Astrocyte (in vitro differentiated cells and primary cell): ENCODE data around the gene ZNF385D. TPM values are rescaled to one million over a fixed set of nuclear protein-coding genes. Genes with fewer than 3 reads are reported as not detected.

Source experiments
- DNase-seq: peaks from one replicate; pipeline ENCODE4 v3.0.0-alpha.2; 2010; ENCODE audit warnings: low read depth
- FAIRE-seq: peaks from 2 replicates; lab custom pipeline; 2011; peaks lifted over from hg19 to GRCh38; lab: Jason Lieb, UNC
- H2AFZ ChIP-seq: 2 replicates; pipeline ENCODE4 v1.6.0; 2012; ENCODE audit warnings: low read depth, low read length, inconsistent platforms
- H3K27ac ChIP-seq: 2 replicates; pipeline ENCODE4 v1.5.1; 2011; ENCODE audit warnings: low read depth, low read length, inconsistent platforms
- H3K27me3 ChIP-seq: 2 replicates; pipeline ENCODE4 v1.6.0; 2011; ENCODE audit warnings: low read length, inconsistent platforms; ENCODE audit not compliant: insufficient read depth
- H3K36me3 ChIP-seq: 2 replicates; pipeline ENCODE4 v1.5.1; 2011; ENCODE audit warnings: low read length, inconsistent platforms; ENCODE audit not compliant: insufficient read depth
- H3K4me1 ChIP-seq: 2 replicates; pipeline ENCODE4 v1.5.1; 2011; ENCODE audit warnings: low read length, inconsistent platforms; ENCODE audit not compliant: insufficient read depth
- H3K4me2 ChIP-seq: 2 replicates; pipeline ENCODE4 v1.6.0; 2012; ENCODE audit warnings: low read length, inconsistent platforms
- H3K4me3 ChIP-seq: 2 replicates; pipeline ENCODE4 v1.5.1; 2011; ENCODE audit warnings: low read depth, mild to moderate bottlenecking, low read length, inconsistent platforms; ENCODE audit not compliant: insufficient read depth
- H3K79me2 ChIP-seq: 2 replicates; pipeline ENCODE4 v1.6.0; 2012; ENCODE audit warnings: mild to moderate bottlenecking, low read length, inconsistent platforms; ENCODE audit not compliant: insufficient read depth
- H3K9ac ChIP-seq: 2 replicates; pipeline ENCODE4 v1.6.0; 2012; ENCODE audit warnings: mild to moderate bottlenecking, low read length, inconsistent platforms
- H3K9me3 ChIP-seq: 2 replicates; pipeline ENCODE4 v1.5.1; 2012; ENCODE audit warnings: low read depth, mild to moderate bottlenecking, low read length, inconsistent platforms; ENCODE audit not compliant: insufficient read depth
- H4K20me1 ChIP-seq: 2 replicates; pipeline ENCODE4 v1.6.0; 2012; ENCODE audit warnings: low read length, inconsistent platforms; ENCODE audit not compliant: insufficient read depth
- H3K27ac Mint-ChIP-seq: one replicate; pipeline ENCODE4 v1.8.0; 2021; ENCODE audit warnings: mild to moderate bottlenecking, mixed read lengths; ENCODE audit not compliant: unreplicated experiment
- H3K27me3 Mint-ChIP-seq: one replicate; pipeline ENCODE4 v1.8.0; 2021; ENCODE audit warnings: low read depth, mixed read lengths; ENCODE audit not compliant: unreplicated experiment
- H3K36me3 Mint-ChIP-seq: one replicate; pipeline ENCODE4 v1.8.0; 2021; ENCODE audit warnings: low read depth, mixed read lengths; ENCODE audit not compliant: unreplicated experiment
- H3K4me1 Mint-ChIP-seq: one replicate; pipeline ENCODE4 v1.8.0; 2021; ENCODE audit warnings: low read depth, mixed read lengths; ENCODE audit not compliant: unreplicated experiment
- H3K4me3 Mint-ChIP-seq: one replicate; pipeline ENCODE4 v1.8.0; 2021; ENCODE audit warnings: mild to moderate bottlenecking, moderate library complexity, mixed read lengths; ENCODE audit not compliant: unreplicated experiment
- H3K9me3 Mint-ChIP-seq: one replicate; pipeline ENCODE4 v1.8.0; 2021; ENCODE audit warnings: mild to moderate bottlenecking, mixed read lengths; ENCODE audit not compliant: unreplicated experiment
- EZH2 ChIP-seq: IDR thresholded peaks from 2 replicates; pipeline ENCODE4 v1.6.1; 2012; ENCODE audit warnings: mild to moderate bottlenecking, low read length, inconsistent platforms; ENCODE audit not compliant: insufficient read depth
- total RNA-seq: library from RNA; stranded (reverse); gene quantifications from 2 replicates; pipeline ENCODE4 v1.2.1, GENCODE V29; 2021
- TF ChIP-seq, protein P1 (sequence below): IDR thresholded peaks from 2 replicates; pipeline ENCODE4 v1.5.1; 2011; ENCODE audit warnings: low read depth, mild to moderate bottlenecking, inconsistent platforms, low read length, moderate library complexity; ENCODE audit not compliant: insufficient read depth

ZNF385D gene
- total RNA-seq, 1 donor from 2014 or later = 7.8 TPM

- Histone ChIP-seq H3K79me2 (no peaks in the 10 kb centered on the region), H3K4me1 (no peaks in the 10 kb centered on the region), H2AFZ (no peak overlapping the region), H3K27me3 (no peaks in the 10 kb centered on the region), H3K9me3 (no peaks in the 10 kb centered on the region), H3K27ac (no peak overlapping the region), H3K4me2 (no peak overlapping the region), H3K9ac (no peak overlapping the region), H4K20me1 (no peaks in the 10 kb centered on the region), H3K4me3 (no peak overlapping the region), H3K36me3 (no peaks in the 10 kb centered on the region)
- H3K4me1 Mint-ChIP-seq = no peaks in the 10 kb centered on the region
- no peak overlapping the region for H3K27ac Mint-ChIP-seq
- no peak overlapping the region for H3K4me3 Mint-ChIP-seq
- H3K36me3 Mint-ChIP-seq = no peaks in the 10 kb centered on the region
- no peaks in the 10 kb centered on the region for H3K27me3 Mint-ChIP-seq
- H3K9me3 Mint-ChIP-seq = no peaks in the 10 kb centered on the region
- FAIRE-seq (no peak), DNase-seq (no peak)
- TF ChIP-seq EZH2 = no peak
- TF ChIP-seq, protein P1, sequence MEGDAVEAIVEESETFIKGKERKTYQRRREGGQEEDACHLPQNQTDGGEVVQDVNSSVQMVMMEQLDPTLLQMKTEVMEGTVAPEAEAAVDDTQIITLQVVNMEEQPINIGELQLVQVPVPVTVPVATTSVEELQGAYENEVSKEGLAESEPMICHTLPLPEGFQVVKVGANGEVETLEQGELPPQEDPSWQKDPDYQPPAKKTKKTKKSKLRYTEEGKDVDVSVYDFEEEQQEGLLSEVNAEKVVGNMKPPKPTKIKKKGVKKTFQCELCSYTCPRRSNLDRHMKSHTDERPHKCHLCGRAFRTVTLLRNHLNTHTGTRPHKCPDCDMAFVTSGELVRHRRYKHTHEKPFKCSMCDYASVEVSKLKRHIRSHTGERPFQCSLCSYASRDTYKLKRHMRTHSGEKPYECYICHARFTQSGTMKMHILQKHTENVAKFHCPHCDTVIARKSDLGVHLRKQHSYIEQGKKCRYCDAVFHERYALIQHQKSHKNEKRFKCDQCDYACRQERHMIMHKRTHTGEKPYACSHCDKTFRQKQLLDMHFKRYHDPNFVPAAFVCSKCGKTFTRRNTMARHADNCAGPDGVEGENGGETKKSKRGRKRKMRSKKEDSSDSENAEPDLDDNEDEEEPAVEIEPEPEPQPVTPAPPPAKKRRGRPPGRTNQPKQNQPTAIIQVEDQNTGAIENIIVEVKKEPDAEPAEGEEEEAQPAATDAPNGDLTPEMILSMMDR = no peak
Measured at GRCh38 chr3:21463319-21463718, 287.7 kb downstream of the ZNF385D start.

GRCh38 chr3:21462141-21462540, 288.9 kb downstream of the ZNF385D start:
- Mint-ChIP-seq H3K4me1 (no peaks in the 10 kb centered on the region), H3K9me3 (no peaks in the 10 kb centered on the region), H3K27ac (no peak overlapping the region), H3K4me3 (no peak overlapping the region), H3K36me3 (no peaks in the 10 kb centered on the region), H3K27me3 (no peaks in the 10 kb centered on the region)
- Histone ChIP-seq H3K27ac (no peak overlapping the region), H3K36me3 (no peaks in the 10 kb centered on the region), H3K4me2 (no peak overlapping the region), H3K4me1 (no peaks in the 10 kb centered on the region), H4K20me1 (no peaks in the 10 kb centered on the region), H3K27me3 (no peaks in the 10 kb centered on the region), H3K4me3 (no peak overlapping the region), H3K9me3 (no peaks in the 10 kb centered on the region), H3K9ac (no peak overlapping the region), H3K79me2 (no peaks in the 10 kb centered on the region), H2AFZ (no peak overlapping the region)
- FAIRE-seq (no peak), DNase-seq (peak; percentile 42)
- no peak for TF ChIP-seq EZH2
- TF ChIP-seq, protein P1 = no peak

GRCh38 chr3:21457084-21457483, 293.9 kb downstream of the ZNF385D start:
- peaks cover 2% of the 10 kb centered on the region for H3K9me3 Mint-ChIP-seq
- H3K4me3 Mint-ChIP-seq = no peak overlapping the region
- Histone ChIP-seq H4K20me1 (no peaks in the 10 kb centered on the region), H3K9me3 (no peaks in the 10 kb centered on the region), H2AFZ (no peak overlapping the region), H3K9ac (no peak overlapping the region), H3K4me2 (no peak overlapping the region), H3K27me3 (no peaks in the 10 kb centered on the region), H3K27ac (no peak overlapping the region), H3K4me1 (no peaks in the 10 kb centered on the region), H3K4me3 (no peak overlapping the region), H3K79me2 (no peaks in the 10 kb centered on the region), H3K36me3 (no peaks in the 10 kb centered on the region)
- no peak for FAIRE-seq
- TF ChIP-seq, protein P1 = no peak
- no peak for TF ChIP-seq EZH2
- H3K27ac Mint-ChIP-seq = no peak overlapping the region
- DNase-seq = no peak
- no peaks in the 10 kb centered on the region for H3K4me1 Mint-ChIP-seq
- no peaks in the 10 kb centered on the region for H3K36me3 Mint-ChIP-seq
- H3K27me3 Mint-ChIP-seq = no peaks in the 10 kb centered on the region
